Activated CD8-positive, alpha-beta memory T cell treated with anti-CD3 and anti-CD28 coated beads, Interleukin-2, amount 50 U/mL, for 4 hours (primary cell): ENCODE results near the gene COL13A1.

Experiments used
- DNase-seq: peaks from one replicate; pipeline ENCODE4 v3.0.0-alpha.2; 2020

Gene COL13A1

DNA sequence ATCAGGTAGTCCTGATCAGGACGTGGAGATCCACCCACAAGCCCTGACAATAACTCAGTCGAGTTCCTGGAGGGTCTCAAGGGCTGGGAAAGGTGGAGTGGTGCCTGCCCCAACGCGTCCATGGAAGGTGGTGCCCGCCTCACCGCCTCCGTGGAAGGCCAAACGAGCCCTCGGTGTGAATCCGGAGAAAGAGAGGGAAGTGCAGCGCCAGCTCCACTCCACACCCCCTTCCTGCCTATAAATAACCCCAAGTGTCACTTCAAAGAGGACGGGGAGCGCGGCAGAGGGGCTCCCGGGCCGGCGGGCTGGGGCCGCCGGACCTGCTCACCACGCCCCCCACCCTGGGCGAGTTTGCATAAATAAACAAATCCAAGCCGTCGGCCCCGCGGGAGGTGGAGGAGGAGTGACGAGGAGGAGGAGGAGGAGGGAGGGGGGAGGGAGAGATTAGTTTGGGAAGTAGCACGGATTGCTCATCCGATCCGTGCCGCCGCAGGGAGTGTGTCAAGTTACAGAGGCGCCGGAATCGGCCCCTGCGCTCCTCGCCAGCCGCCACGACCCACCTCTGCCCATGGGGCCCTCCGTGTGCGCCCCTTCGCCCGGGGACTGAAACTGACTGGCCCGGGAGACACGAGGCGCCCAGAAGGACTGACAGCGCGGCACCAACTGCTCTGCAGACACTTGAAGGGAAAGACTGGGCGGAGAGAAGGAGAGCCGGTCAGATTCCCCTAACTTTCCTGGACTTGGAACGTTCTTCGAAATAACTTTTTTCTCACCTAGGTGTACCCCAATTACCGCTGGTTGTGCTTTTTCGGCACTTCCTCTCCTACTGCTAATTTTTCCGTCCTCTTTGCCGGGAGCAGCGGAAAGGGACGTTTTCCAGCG lies at the start of gene COL13A1:
Gene COL13A1, plus strand, starts transcription at position 473 of the 882 bp plus-strand sequence. CDS start 518 bp downstream, outside the sequence.
- DNase-seq: no peak

- DNase-seq: no peak
These were observed 49.2 kb upstream of the COL13A1 start for GRCh38 chr10:69752479-69752878.

- DNase-seq: no peak
These were observed 45.4 kb upstream of the COL13A1 start for GRCh38 chr10:69756279-69756678.

- no peak for DNase-seq
These were observed 44.5 kb upstream of the COL13A1 start for GRCh38 chr10:69757206-69757552.

- DNase-seq: no peak
These were observed 44.0 kb upstream of the COL13A1 start for GRCh38 chr10:69757553-69758309.

GRCh38 chr10:69758310-69758728 lies 43.4 kb upstream of the COL13A1 start:
- DNase-seq: no peak

- DNase-seq: no peak
These were observed 42.1 kb upstream of the COL13A1 start for GRCh38 chr10:69759641-69760040.

- DNase-seq: no peak
These were observed 41.6 kb upstream of the COL13A1 start for GRCh38 chr10:69760072-69760471.

GRCh38 chr10:69761320-69761719 lies 40.4 kb upstream of the COL13A1 start:
- no peak for DNase-seq

DNA sequence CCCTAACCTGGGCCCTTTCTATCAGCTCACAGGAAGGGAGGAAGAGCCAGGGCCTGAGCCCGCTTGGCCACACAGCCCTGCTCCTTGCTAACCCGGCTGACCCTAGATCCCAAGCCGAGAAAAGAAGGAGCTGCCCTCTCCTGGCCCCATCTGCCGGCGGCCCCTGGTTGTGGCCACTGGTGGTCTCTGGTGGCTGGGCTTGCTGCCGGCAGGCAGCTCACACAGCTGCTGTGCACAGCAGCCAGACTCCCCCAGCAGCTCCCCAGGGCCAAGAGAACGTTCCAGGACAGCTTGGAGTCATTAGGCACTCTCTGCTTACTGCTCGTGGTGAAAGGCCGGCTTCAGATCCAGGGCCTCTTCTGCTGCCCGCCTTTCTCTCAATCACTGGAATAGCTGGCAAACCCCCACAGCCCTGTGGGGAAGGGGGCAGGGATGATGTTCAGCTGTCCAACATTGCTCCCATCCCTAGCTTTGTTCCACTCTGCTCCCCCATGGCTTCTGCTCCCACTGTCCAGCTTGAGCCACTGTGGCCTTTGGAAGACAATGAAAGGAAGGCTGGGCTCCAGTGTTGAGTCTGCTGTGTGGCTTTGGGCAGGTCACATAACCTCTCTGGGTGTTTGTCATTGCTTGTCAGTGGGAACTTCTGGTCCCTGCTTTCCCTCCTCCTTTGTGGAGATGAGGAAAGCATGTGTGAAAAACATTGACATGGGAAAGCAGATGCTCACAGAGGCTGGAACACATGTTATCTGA lies 35.4 kb upstream of the COL13A1 start:
- DNase-seq: no peak

DNA sequence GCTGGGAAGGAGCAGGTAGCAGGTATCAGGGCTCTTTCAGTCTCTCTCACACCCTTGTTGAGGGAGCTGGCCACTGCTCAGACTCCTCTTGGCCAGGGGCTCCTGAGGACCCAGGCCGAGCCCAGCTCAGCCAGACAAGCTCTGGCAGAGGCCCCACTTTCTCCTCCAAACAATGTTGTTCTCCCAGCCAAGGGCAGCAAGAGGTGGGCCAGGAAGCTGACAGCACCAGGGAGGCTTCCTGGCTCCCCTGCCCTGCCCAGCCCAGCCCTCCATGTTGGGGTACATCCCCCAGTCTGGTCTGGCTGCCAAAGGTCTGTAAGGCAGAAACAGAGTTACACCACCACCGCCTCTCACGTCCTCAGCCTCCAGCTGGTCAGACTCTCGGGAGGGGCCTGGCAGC lies 33.9 kb upstream of the COL13A1 start:
- DNase-seq: no peak

DNA sequence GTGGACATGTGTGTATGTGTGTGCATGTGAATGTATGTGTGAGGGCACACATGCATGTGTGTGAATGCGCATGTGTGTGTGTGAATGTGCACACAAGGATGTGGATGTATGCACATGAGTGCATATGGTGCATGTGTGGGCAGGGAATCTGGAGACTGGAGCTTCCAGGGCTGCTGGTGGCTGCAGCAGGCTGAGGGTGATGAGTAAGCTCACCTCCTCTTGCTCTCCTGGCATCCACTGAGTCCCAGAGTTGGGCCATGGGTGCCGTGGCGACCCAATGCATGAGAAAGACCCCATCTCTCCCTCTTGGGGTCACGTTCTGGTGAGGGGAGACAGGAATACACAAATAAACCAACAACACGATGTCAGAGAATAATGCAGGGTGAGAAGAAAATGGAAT lies 33.3 kb upstream of the COL13A1 start:
- no peak for DNase-seq

DNA sequence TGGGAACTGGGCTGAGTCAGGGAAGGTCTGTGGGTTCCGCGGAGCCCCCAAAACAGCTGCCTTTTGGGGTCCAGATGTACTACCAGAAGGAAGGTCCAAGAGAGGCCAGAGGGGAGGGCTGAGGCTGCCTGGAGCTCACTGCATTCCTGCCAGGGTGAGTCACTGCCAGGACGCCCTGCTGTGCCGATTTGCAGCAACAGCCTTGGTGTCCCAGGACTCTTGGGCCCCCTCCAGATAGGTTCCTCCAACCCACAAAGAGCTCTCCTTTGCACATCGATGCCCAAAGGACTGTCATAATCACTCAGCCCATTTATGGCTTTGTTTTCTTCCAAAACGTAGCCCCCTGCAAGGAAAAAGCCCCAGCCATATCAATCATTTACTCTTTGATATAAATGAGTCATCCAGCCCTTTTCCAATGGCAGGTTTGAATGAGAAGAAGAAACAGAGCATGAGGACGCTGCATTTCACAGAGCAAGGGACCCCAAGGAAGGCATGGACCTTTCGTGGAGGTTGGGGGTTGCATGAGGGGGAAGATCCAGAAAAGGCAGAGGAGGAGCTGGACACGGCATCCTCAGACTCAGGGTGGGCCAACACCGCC lies 32.2 kb upstream of the COL13A1 start:
- DNase-seq: no peak

DNA sequence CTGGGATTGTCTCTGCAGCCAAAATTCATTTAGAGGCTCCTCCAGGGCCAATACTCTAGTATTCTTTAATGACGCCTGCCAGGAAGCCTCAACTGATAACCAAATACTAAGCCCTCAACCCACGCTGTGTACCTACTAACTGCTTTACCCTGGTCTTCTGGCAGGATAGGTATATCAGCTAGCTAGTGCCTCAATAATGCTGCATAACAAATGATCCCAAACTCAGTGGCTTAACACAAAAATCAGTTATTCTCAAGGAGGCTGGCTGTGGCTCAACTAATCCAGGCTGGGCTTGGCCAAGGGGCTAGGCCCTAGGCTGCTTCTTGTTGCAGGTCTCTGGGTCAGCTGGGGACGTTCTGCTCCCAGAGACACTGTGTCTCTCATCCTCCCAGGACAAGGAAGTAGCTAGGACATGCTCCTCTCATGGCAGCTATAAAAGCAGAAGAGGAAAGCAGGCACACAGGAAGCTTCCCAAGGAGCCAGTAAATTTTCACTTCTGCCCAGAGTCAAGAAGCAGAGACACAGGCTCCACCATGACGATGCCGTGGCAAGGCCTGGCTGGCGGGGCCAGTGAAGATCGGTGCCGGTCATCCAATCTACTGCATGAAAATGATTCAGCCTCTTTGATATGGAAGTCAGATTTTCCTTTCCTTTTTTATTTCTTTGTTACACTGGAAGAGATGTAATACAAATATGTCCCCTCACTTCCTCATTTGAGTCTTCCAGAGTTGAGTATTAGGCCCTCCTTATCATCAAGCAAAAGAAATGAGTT lies 28.6 kb upstream of the COL13A1 start:
- DNase-seq: no peak

DNA sequence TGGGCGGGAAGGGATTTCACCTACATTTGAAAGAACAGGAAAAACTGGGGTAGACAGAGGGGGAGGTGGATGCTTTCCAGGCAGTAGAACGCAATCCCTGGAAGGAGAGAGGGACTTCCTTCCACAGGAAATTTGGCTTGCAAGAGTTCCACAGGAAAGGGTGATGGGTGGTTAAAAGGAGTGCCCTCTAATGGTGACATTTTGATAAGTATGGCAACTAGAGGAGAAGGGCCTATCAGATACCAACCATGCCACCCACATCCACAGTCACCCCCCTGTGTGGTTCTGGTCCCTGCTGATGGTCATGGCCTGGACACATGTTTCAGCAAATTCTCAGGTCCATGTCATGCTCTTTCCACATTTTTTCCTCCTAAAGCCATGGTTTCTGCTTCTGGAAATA lies 27.1 kb upstream of the COL13A1 start:
- DNase-seq: no peak

GRCh38 chr10:69780077-69780476 lies 21.6 kb upstream of the COL13A1 start:
- no peak for DNase-seq

GRCh38 chr10:69781576-69781975 lies 20.1 kb upstream of the COL13A1 start:
- no peak for DNase-seq

DNA sequence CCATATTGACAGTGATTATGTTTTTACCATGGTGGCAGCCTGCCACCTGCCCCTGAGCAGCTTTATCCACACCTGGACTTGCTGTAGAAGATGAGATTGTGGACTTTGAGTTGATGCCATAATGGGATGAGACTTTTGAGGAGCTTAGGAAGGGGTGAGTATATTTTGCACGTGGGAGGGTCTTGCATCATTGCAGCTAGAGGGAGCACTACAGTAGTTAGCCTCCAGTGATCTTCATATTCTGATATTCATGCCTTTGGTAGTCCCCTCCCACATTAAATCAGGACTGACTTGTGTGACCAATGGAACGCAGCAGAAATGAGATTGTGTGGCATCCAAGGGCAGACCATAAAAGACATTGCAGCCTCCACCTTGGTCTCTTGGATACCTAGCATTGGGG lies 18.2 kb upstream of the COL13A1 start:
- DNase-seq: no peak

GRCh38 chr10:69786791-69787190 lies 14.9 kb upstream of the COL13A1 start:
- no peak for DNase-seq

GRCh38 chr10:69787681-69788080 lies 14.0 kb upstream of the COL13A1 start:
- DNase-seq: no peak

DNA sequence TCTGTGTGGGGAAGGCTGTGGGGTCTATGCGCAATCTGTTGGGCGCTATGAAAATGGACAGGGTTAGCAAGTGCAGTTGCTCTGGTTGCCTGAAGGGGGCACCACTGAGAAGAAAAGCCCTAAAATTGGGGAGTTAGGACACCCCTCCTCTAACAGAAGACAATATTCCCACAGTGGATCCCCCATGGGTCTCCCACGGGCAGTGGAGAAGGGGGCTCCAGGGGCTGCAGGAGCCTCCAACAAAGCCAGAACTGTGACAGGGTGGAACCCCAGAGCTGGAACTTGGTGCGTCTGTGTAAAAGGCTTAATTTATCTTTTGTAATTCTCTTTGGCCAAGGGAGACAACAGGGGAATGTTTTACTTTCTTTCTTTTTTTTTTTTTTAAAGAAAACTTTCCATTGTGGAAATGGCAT lies 12.5 kb upstream of the COL13A1 start:
- no peak for DNase-seq

DNA sequence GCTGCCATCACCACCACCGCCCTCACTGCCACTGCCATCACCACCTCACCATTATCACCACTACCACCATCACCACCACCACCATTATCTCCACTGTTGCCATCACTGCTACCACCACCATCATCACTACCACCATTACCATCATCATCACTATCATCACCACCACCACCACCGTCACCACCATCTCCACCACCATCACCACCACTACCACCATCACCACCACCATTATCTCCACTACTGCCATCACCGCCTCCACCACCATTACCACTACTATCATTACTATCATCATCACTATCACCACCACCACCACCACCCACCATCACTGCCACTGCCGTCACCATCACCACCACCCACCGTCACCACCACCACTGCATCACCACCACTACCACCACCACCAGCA lies 9.9 kb upstream of the COL13A1 start:
- DNase-seq: no peak
